NB4 (cell line): ENCODE results near the gene STK39.

Experiments
- MYC ChIP-seq: IDR thresholded peaks from 2 replicates; pipeline ENCODE4 v1.6.1; 2011; ENCODE audit warnings: low read depth, low read length
- POLR2A ChIP-seq: IDR thresholded peaks from 2 replicates; pipeline ENCODE4 v1.6.1; 2011; ENCODE audit warnings: mild to moderate bottlenecking; ENCODE audit not compliant: insufficient read length; ENCODE audit errors: extremely low read depth
- TF ChIP-seq, protein P1 (sequence below): IDR thresholded peaks from one replicate; pipeline ENCODE4 v1.5.1; 2012; ENCODE audit warnings: low read depth, low read length
- TF ChIP-seq, protein P2 (sequence below): IDR thresholded peaks from 2 replicates; pipeline ENCODE4 v1.6.1; 2011; ENCODE audit warnings: low read depth, low read length

DNA sequence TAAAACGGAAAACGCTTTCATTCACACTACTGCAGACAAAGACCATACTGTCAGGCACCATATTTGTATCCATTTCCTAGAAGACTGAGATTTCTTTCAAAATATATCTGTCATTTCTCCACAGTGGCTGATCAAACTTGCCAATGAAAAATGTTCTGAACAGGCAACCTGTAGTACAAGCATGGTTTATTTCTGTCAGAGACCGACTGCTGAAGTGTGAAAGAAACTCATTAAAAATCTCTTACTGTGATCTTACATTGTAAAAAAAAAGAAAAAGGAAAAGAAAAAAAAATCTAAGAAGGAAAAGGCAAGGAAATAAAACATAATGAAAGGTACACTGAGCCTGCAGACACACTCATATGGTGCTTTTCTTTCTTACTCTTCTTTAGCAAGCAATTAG, 184.5 kb downstream of the STK39 start:
- TF ChIP-seq, protein P1, sequence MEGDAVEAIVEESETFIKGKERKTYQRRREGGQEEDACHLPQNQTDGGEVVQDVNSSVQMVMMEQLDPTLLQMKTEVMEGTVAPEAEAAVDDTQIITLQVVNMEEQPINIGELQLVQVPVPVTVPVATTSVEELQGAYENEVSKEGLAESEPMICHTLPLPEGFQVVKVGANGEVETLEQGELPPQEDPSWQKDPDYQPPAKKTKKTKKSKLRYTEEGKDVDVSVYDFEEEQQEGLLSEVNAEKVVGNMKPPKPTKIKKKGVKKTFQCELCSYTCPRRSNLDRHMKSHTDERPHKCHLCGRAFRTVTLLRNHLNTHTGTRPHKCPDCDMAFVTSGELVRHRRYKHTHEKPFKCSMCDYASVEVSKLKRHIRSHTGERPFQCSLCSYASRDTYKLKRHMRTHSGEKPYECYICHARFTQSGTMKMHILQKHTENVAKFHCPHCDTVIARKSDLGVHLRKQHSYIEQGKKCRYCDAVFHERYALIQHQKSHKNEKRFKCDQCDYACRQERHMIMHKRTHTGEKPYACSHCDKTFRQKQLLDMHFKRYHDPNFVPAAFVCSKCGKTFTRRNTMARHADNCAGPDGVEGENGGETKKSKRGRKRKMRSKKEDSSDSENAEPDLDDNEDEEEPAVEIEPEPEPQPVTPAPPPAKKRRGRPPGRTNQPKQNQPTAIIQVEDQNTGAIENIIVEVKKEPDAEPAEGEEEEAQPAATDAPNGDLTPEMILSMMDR, result no peak
- TF ChIP-seq POLR2A (no peak), MYC (no peak)
- TF ChIP-seq, protein P2, sequence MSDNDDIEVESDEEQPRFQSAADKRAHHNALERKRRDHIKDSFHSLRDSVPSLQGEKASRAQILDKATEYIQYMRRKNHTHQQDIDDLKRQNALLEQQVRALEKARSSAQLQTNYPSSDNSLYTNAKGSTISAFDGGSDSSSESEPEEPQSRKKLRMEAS, result no peak
